Glutamatergic neuron (in vitro differentiated cells): ENCODE data around the gene TCN1. TPM values are rescaled to one million over a fixed set of nuclear protein-coding genes. Genes with fewer than 3 reads are reported as not detected.

Experiments used
- DNase-seq: peaks from one replicate; pipeline ENCODE4 v3.0.0; 2022
- H3K27ac Mint-ChIP-seq: one replicate; pipeline ENCODE4 v1.8.0; 2020; ENCODE audit warnings: mild to moderate bottlenecking, mixed read lengths, inconsistent platforms; ENCODE audit not compliant: unreplicated experiment
- H3K27me3 Mint-ChIP-seq: one replicate; pipeline ENCODE4 v1.8.0; 2020; ENCODE audit warnings: mild to moderate bottlenecking, moderate library complexity, mixed read lengths, inconsistent platforms; ENCODE audit not compliant: unreplicated experiment
- H3K36me3 Mint-ChIP-seq: one replicate; pipeline ENCODE4 v1.8.0; 2020; ENCODE audit warnings: mild to moderate bottlenecking, mixed read lengths, inconsistent platforms; ENCODE audit not compliant: unreplicated experiment
- H3K4me1 Mint-ChIP-seq: one replicate; pipeline ENCODE4 v1.8.0; 2020; ENCODE audit warnings: mild to moderate bottlenecking, low read depth, mixed read lengths, inconsistent platforms; ENCODE audit not compliant: unreplicated experiment
- H3K4me3 Mint-ChIP-seq: one replicate; pipeline ENCODE4 v1.8.0; 2020; ENCODE audit warnings: mild to moderate bottlenecking, mixed read lengths, inconsistent platforms; ENCODE audit not compliant: unreplicated experiment
- H3K9me3 Mint-ChIP-seq: one replicate; pipeline ENCODE4 v1.8.0; 2020; ENCODE audit warnings: mild to moderate bottlenecking, moderate library complexity, mixed read lengths, inconsistent platforms; ENCODE audit not compliant: unreplicated experiment
- CTCF ChIP-seq: fragments of 200-600 bp; sonication (generic); IDR thresholded peaks from one replicate; pipeline ENCODE4 v1.5.0; 2021; ENCODE audit not compliant: partially characterized antibody, unreplicated experiment
- total RNA-seq: library from RNA; stranded (reverse); fragmentation: NEBNext Ultra II Directional; extraction: Animal tissue kit (Norgen Biotek cat#: 25700); gene quantifications from one replicate; pipeline ENCODE4 v1.2.1, GENCODE V29; 2021; ENCODE audit not compliant: unreplicated experiment

Gene TCN1
- total RNA-seq, 1 donor from 2014 or later, result not detected

- TF ChIP-seq CTCF, result no peak
- H3K27ac Mint-ChIP-seq, result no peak overlapping the region
- H3K4me1 Mint-ChIP-seq, result no peaks in the 10 kb centered on the region
- no peaks in the 10 kb centered on the region for H3K36me3 Mint-ChIP-seq
- DNase-seq, result no peak
- no peaks in the 10 kb centered on the region for H3K27me3 Mint-ChIP-seq
- H3K9me3 Mint-ChIP-seq, result no peaks in the 10 kb centered on the region
- no peak overlapping the region for H3K4me3 Mint-ChIP-seq
These were observed 5.8 kb upstream of the TCN1 start for GRCh38 chr11:59872076-59872475.

GRCh38 chr11:59867946-59868345 is 1.7 kb upstream of the TCN1 start:
- TF ChIP-seq CTCF, result no peak
- no peaks in the 10 kb centered on the region for H3K9me3 Mint-ChIP-seq
- H3K4me3 Mint-ChIP-seq, result no peak overlapping the region
- DNase-seq, result no peak
- no peaks in the 10 kb centered on the region for H3K27me3 Mint-ChIP-seq
- no peaks in the 10 kb centered on the region for H3K4me1 Mint-ChIP-seq
- no peaks in the 10 kb centered on the region for H3K36me3 Mint-ChIP-seq
- H3K27ac Mint-ChIP-seq, result no peak overlapping the region

- DNase-seq, result no peak
- Mint-ChIP-seq H3K4me3 (no peak overlapping the region), H3K27me3 (no peaks in the 10 kb centered on the region), H3K36me3 (no peaks in the 10 kb centered on the region), H3K9me3 (no peaks in the 10 kb centered on the region), H3K4me1 (no peaks in the 10 kb centered on the region), H3K27ac (no peak overlapping the region)
- no peak for TF ChIP-seq CTCF
These were observed 549 bp upstream of the TCN1 start for GRCh38 chr11:59866836-59867235.

GRCh38 chr11:59865031-59865430 is 1.3 kb downstream of the TCN1 start:
- Mint-ChIP-seq H3K4me3 (no peak overlapping the region), H3K9me3 (no peaks in the 10 kb centered on the region), H3K4me1 (no peaks in the 10 kb centered on the region), H3K36me3 (no peaks in the 10 kb centered on the region), H3K27me3 (no peaks in the 10 kb centered on the region), H3K27ac (no peak overlapping the region)
- no peak for TF ChIP-seq CTCF
- DNase-seq, result no peak

- Mint-ChIP-seq H3K4me3 (no peak overlapping the region), H3K4me1 (no peaks in the 10 kb centered on the region), H3K9me3 (no peaks in the 10 kb centered on the region), H3K27ac (no peak overlapping the region), H3K36me3 (no peaks in the 10 kb centered on the region), H3K27me3 (no peaks in the 10 kb centered on the region)
- DNase-seq, result no peak
- no peak for TF ChIP-seq CTCF
These were observed 4.0 kb downstream of the TCN1 start for GRCh38 chr11:59862252-59862651.
